ENCODE results near the gene EARS2. TPM values are rescaled to one million over a fixed set of nuclear protein-coding genes. Genes with fewer than 3 reads are reported as not detected.
"Not testable (repeated sequence)": the region's sequence is repeated elsewhere in the genome, so short reads cannot be mapped to it uniquely, and the experiment has no call there.

EARS2 gene
- polyA plus RNA-seq (ENCODE audit: insufficient read length in 4 of 4), result 10 to 100 TPM; 20.4 to 28.6 (median 25.7) TPM

DNA sequence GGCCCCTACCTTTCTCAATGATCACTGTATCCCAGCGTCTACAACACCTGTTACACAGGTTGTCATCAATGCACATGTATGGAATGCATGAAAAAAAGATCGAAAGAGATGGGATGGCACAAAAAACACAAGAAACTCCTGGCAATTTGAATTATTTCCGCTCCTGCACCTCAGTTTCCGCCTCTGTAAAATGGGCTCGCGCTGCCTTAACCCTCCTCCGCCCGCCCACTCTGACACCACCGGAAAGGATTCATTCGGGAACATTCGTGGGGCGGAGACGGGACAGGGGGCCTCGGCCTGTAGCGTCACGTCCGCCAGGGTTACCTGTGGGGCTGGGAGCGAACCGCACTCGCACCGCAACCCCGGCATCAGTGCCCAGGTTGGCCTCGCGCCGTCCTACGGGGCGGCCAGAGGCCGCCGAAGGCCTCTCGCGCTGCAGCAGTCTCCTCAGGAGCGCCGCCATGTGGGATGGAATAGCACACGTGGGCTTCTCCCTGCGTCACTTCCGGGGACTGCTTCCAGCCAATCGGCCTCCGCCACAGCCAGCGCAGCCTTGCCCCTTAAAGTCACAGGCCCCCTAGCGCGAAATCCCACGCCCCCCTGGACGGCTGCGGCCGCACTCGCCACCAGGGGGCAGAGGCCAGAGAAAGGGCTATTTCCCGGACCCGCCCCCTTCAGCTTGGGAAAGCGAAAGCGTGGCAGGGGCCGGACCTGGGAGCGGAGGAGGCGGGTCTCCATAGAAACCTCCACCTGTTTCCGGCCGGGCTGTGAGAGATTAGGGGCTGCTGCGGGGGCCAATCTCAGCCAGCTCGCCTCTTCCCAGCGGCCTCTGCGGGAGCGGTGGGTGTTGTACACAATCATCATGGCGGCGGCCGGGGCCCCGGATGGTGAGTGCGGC is at the start of gene EARS2, which contains the start of gene UBFD1:
EARS2 (minus strand) TSS at position 470 of the 898 bp plus-strand sequence; CDS start at position 463, 7 bp downstream.
UBFD1 (plus strand) TSS at position 847 of the 898 bp plus-strand sequence; CDS start at position 863, 16 bp downstream.
- peak; percentile 94 to 96 (median 95) for DNase-seq (ENCODE audit: low read depth in 4 of 4, low spot score in 3 of 4)

DNA sequence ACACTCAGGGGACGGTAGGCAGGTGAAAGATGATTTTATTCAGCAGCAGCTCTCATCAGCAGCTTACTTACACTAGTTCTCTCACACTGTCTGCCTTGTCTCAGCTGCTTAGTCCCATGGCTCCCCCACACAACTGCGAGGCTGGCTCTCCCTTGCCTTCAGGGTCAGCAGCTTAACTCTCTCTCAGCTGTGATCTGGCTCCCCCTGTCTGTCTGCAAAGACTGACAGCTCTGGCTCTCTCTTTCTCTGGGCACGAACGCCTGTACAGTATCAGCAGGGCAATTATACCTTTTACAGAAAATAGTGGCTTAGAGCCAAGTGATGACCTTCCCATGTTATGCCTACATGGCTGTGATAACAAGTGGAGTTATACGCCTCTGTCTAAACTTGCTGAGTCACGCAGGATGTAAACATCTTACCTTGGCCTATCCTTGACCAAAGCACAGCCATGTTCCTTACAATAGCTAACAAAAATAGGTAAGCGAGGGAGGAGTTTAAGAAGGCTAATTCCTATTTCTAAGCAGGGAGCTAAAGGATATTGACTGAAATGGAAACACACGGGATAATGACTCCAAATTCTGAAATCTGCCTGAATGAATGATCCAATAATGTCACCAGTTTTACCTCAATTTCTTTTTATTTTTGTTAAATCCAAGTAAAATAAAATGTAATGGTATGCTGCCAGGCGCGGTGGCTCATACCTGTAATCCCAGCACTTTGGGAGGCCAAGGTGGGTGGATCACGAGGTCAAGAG is 40.0 kb upstream of the EARS2 start:
- no peak for DNase-seq (ENCODE audit: low read depth in 4 of 4, low spot score in 3 of 4)

GRCh38 chr16:23595951-23596720 is 39.0 kb upstream of the EARS2 start, which contains the start of gene NDUFAB1:
NDUFAB1 (minus strand) TSS chr16:23596316; CDS start chr16:23596290, 26 bp downstream.
- peak; percentile 65 to 79 (median 72) for DNase-seq (ENCODE audit: low read depth in 4 of 4, low spot score in 3 of 4)

DNA sequence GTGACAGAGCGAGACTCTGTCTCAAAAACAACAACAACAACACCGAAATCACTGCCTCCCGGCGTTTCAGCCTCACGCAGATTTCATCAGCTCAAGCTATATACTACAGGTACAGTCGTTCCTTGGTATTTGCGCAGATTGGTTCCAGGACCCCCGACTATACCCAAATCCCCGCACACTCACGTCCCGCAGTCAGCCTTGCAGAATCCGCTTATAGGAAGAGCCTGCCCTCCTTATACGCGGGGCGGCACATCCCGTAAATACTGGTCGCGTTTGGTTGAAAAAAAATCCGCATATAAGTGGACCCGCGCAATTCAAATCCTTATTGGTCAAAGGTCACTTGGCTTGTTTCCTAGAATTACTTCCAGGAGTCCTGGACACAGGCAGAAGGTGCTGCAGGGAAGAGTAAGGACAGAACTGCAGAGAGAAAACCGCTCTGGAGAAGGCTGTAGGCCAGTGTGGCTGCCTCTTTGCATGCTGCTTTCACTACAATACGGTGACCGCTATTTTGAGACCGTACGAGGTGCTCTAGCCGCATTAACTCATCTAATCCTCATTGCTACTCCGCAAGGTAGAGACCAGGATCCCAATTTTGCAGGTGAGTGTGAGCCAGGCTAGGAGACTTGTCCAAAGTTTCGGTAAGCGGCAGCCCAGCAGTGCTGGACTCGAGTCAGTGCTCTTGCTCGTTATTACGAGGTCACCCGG is 38.2 kb upstream of the EARS2 start:
- DNase-seq (ENCODE audit: low read depth in 4 of 4, low spot score in 3 of 4), result no peak

DNA sequence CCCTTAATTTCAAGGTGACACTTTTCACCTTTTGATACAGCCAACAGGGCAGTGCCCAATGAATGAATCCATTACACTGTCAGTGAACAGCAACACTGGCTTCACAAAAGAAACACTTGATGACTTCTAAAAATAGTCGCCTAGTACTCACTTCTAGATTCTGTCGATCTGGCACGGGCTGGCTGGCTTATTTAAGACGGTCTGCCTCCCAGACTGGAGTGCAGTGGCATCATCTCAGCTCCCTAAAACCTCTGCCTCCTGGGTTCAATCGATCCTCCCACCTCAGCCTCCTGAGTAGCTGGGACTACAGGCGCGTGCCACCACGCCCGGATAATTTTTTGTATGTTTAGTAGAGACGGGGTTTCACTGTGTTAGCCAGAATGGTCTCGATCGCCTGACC is 37.0 kb upstream of the EARS2 start:
- DNase-seq (ENCODE audit: low read depth in 4 of 4, low spot score in 3 of 4), result no peak

DNA sequence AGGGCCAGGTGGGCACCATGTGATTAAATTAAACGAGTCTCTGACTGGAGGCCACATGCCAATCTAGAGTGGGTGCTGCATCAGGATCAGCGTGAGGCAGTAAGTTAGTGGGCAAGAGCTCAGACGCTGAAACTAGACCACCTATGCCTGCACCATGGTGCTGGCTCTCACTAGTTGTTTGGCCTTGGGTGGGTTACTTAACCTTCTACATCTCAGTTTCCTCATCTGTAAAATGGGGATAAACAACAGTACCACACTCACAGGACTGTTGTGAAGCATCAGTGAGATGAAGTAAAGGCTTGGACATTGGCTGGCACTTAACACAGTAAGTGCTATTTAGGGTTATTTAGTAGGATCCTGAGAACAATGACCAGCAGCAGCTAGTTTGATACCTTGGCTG is 33.0 kb upstream of the EARS2 start:
- DNase-seq (ENCODE audit: low read depth in 4 of 4, low spot score in 3 of 4), result no peak

DNA sequence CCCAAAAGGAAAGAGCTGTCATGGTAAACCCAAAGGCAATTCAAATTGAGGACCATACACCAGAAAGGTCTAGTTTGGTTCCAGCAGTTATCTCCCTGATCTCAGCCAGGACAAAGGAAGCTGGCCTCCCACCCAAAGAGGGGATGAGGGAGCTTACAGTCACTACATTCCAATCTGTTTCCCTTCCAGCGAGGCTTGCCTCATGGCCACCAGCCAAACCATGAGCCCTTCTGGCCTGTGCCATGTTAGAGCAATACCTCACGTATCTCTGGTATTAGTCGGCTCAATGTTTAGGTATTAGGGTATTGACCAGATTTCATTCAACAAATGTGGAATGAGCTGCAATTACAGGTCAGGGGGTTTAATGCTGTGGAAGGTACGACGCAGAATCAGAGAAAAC is 30.6 kb upstream of the EARS2 start:
- DNase-seq (ENCODE audit: low read depth in 4 of 4, low spot score in 3 of 4), result no peak

DNA sequence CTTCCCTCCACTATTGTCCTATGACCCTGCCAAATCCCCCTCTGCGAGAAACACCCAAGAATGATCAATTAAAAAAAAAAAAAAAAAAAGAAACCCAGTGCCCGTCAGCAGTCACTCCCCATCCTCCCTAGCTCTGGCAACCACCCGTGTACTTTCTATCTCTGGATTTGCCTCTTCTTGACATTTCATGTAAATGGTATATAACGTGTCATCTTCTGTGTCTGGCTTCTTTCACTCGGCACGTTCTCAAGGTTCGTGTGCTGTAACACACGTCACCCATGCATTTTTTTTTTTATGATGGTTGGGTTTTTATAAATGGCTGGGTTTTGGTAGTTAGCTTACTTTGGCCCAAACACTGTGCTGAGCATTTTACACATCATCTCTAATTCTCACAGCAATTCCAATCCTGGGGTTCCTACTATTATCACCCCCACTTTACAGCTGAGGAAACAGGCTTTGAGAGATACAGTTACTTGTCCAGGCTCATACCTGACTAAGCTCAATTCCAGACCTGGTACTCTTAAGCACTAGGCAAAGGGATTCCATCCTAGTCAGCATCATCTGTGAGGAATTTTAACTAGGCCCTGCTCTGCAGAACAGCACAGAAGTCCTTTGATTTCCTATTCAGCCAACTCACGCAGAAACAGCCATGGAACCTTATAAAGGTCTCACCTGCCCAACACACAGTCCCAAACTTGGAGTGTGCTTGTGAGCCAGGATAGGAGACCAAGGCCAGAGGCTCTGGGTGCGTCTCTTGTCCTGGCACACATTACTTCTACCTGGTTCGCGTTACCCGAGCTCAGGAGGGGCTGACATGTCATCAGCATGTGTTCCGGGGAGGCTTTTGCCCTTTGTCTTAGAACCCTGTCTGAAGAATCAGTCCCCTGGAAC is 27.3 kb upstream of the EARS2 start:
- DNase-seq (ENCODE audit: low read depth in 4 of 4, low spot score in 3 of 4), result no peak

GRCh38 chr16:23583271-23583670 is 26.1 kb upstream of the EARS2 start:
- not testable (repeated sequence) for DNase-seq (ENCODE audit: low read depth in 4 of 4, low spot score in 3 of 4)

DNA sequence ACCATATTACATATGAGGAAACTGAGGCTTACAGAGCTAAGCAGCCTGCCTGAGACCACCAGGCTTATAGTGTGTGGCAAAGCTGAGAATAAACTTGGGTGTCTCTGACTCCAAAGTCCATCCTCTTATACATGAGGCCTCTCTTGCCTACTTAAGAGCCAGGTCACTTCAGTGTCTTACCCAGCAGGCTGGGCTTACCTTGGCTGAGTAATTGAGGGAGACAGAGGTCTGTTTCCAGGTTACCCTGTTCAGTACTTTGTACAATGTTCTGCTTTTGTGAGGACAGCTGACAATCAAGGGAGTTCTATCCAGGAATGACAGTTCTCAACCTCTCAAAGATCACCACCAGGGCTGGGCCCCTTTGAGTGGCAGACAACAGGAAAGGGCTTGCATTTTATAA is 24.6 kb upstream of the EARS2 start:
- no peak for DNase-seq (ENCODE audit: low read depth in 4 of 4, low spot score in 3 of 4)

DNA sequence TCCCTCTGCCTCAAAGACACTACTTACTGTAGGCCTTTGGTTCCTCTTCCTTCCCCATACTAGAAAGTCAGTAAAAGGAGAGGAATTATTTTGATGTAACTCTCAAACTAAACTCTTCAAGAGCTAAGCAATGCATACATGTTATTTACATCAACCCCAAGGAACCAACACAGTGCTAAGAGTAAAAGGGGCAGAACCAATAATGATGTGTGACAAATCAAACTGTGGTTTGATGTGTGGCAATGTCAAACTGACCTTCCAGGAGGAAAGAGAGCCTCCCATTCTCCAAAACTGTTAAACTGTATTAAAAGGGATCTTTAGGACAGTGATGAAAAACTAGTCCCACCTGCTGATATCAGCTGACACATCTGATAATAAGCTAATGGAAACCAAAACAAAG is 23.2 kb upstream of the EARS2 start:
- no peak for DNase-seq (ENCODE audit: low read depth in 4 of 4, low spot score in 3 of 4)

DNA sequence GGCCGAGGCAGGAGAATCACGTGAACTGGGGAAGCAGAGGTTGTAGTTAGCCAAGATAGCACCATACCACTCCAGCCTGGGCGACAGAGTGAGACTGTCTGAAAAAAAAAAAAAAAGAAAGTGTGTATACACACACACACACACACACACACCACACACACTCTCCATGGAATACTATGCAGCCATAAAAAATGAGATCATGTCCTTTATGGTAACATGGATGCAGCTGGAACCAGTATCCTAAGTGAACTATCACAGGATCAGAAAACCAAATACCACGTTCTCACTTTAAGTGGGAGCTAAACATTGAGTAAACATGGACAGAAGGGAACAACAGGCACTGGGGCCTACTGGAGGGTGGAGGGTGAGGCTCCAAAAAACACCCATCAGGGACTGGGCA is 22.2 kb upstream of the EARS2 start:
- no peak for DNase-seq (ENCODE audit: low read depth in 4 of 4, low spot score in 3 of 4)

DNA sequence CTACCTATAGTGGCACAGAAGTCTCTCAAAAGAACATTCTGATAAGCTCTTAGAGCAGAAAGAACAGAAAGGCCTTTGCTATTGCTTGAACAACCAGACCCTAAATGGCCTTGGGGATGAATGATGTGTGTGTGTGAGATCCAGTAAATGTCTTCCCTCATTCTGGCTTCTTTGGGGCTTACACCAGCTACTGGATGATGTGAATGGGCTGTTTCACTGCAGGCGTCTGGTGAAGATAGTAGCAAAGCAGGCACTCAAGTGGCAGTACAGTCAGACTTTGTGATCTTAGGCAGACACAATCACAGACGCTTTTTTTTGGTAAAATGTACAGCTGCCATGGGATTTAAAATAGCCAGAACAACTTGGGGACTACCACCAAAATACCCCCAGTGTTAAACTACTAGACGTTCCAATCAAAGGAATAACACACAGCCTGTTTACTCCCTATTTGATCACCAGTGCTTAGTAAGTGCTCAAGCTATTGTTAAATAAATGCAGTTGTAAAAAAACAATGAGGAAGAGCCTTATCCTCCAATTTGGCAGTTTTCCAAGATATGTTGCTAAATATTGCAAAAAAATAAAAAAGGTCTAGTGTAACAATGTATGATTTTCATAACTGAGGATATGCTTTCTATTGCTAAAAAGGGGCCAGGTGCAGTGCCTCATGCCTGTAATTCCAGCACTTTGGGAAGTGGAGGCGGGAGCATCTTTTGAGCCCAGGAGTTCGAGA is 21.1 kb upstream of the EARS2 start:
- DNase-seq (ENCODE audit: low read depth in 4 of 4, low spot score in 3 of 4), result no peak

- no peak for DNase-seq (ENCODE audit: low read depth in 4 of 4, low spot score in 3 of 4)
Measured at GRCh38 chr16:23577493-23577892, 20.3 kb upstream of the EARS2 start.

DNA sequence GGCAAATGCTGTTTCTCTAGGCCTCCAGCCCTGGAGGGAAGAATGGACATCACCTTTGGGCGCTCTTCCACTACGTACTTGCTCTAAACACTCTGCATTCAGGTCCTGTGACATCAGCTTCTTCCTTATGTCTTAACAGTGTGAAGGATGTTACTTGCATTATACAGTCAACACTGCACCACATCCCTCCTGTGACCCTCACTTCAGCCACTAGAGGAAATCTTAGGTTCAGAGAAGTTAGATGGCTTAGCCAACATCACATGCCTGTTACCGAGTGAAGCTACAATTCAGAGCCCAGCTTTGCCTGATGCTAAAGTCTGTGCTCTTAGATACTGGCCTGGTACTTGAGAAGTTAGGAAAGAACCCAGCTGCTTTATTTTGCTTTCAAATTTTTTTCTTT is 18.7 kb upstream of the EARS2 start:
- no peak for DNase-seq (ENCODE audit: low read depth in 4 of 4, low spot score in 3 of 4)

- no peak for DNase-seq (ENCODE audit: low read depth in 4 of 4, low spot score in 3 of 4)
Measured at GRCh38 chr16:23573817-23574216, 16.7 kb upstream of the EARS2 start.

GRCh38 chr16:23572394-23572793 is 15.2 kb upstream of the EARS2 start:
- no peak for DNase-seq (ENCODE audit: low read depth in 4 of 4, low spot score in 3 of 4)

- no peak for DNase-seq (ENCODE audit: low read depth in 4 of 4, low spot score in 3 of 4)
Measured at GRCh38 chr16:23571895-23572294, 14.7 kb upstream of the EARS2 start.

Measured in left renal pelvis (tissue), 4 donors.